ENCODE data around the gene TSPAN15.
"Not testable (repeated sequence)": the region's sequence is repeated elsewhere in the genome, so short reads cannot be mapped to it uniquely, and the experiment has no call there.

TSPAN15 gene

GRCh38 chr10:69446650-69447151, 4.6 kb upstream of the TSPAN15 start:
- DNase-seq (ENCODE audit: low read depth) = peak; percentile 95

- DNase-seq (ENCODE audit: low read depth) = peak; percentile 59
These were observed 1.4 kb upstream of the TSPAN15 start for GRCh38 chr10:69449841-69450240.

- not testable (repeated sequence) for DNase-seq (ENCODE audit: low read depth)
These were observed 870 bp upstream of the TSPAN15 start for GRCh38 chr10:69450395-69450794.

GRCh38 chr10:69451784-69452251, 553 bp downstream of the TSPAN15 start:
- DNase-seq (ENCODE audit: low read depth) = no peak

GRCh38 chr10:69452676-69453415, 1.6 kb downstream of the TSPAN15 start:
- no peak for DNase-seq (ENCODE audit: low read depth)

- DNase-seq (ENCODE audit: low read depth) = no peak
These were observed 2.5 kb downstream of the TSPAN15 start for GRCh38 chr10:69453795-69454194.

- no peak for DNase-seq (ENCODE audit: low read depth)
These were observed 3.9 kb downstream of the TSPAN15 start for GRCh38 chr10:69455006-69455763.

- peak; percentile 47 for DNase-seq (ENCODE audit: low read depth)
These were observed 5.8 kb downstream of the TSPAN15 start for GRCh38 chr10:69456880-69457693.

- peak; percentile 29 for DNase-seq (ENCODE audit: low read depth)
These were observed 6.5 kb downstream of the TSPAN15 start for GRCh38 chr10:69457771-69458237.

- DNase-seq (ENCODE audit: low read depth) = no peak
These were observed 7.3 kb downstream of the TSPAN15 start for GRCh38 chr10:69458430-69459100.

- no peak for DNase-seq (ENCODE audit: low read depth)
These were observed 8.0 kb downstream of the TSPAN15 start for GRCh38 chr10:69459101-69459790.

GRCh38 chr10:69459893-69460575, 8.8 kb downstream of the TSPAN15 start:
- DNase-seq (ENCODE audit: low read depth) = no peak

- DNase-seq (ENCODE audit: low read depth) = no peak
These were observed 9.4 kb downstream of the TSPAN15 start for GRCh38 chr10:69460576-69461242.

- no peak for DNase-seq (ENCODE audit: low read depth)
These were observed 10.2 kb downstream of the TSPAN15 start for GRCh38 chr10:69461243-69462025.

GRCh38 chr10:69463886-69464285, 12.6 kb downstream of the TSPAN15 start:
- DNase-seq (ENCODE audit: low read depth) = no peak

- DNase-seq (ENCODE audit: low read depth) = no peak
These were observed 13.1 kb downstream of the TSPAN15 start for GRCh38 chr10:69464401-69464800.

- no peak for DNase-seq (ENCODE audit: low read depth)
These were observed 13.6 kb downstream of the TSPAN15 start for GRCh38 chr10:69464801-69465401.

- DNase-seq (ENCODE audit: low read depth) = no peak
These were observed 14.3 kb downstream of the TSPAN15 start for GRCh38 chr10:69465457-69466157.

Data from amniotic epithelial cell (primary cell).